Vagina (tissue), 2 donors: ENCODE measurements around the gene KIF5B.

Experiments used
- POLR2A ChIP-seq, 2 donors: fragments of 450-650 bp; IDR thresholded peaks; one replicate each; pipeline ENCODE4 v1.6.1; 2017; ENCODE audit warnings: antibody characterized with exemption in 2 of 2, mild to moderate bottlenecking in 2 of 2, moderate library complexity in 2 of 2
- TF ChIP-seq, protein P1 (sequence below), 3 experiments: fragments of 450-650 bp in 2 of 3; fragments of 200-600 bp in 1 of 3; sonication (generic) in 1 of 3; IDR thresholded peaks; one replicate each; pipeline ENCODE4 v1.5.1; 2017 to 2019; ENCODE audit warnings: antibody characterized with exemption in 3 of 3, mild to moderate bottlenecking in 2 of 3, moderate library complexity in 2 of 3

DNA sequence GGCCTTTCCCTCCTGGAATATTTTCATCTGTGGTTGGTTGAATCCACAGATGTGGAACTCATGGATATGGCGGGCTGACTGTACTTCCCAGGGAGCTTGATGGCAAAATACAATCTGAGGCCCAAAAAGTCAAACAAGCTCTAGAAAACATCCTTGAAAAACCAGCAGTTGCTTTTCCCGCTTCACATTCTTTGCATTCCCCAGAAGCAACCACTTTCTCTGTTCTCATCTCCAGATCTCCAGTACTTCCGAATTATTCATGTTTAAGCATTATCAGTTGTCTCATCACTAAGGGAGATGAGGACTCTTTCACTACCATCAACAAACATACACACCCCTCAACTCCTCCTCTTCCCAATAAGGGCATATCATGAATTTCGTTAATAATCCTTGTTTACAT lies 55.3 kb downstream of the KIF5B start:
- TF ChIP-seq, protein P1, sequence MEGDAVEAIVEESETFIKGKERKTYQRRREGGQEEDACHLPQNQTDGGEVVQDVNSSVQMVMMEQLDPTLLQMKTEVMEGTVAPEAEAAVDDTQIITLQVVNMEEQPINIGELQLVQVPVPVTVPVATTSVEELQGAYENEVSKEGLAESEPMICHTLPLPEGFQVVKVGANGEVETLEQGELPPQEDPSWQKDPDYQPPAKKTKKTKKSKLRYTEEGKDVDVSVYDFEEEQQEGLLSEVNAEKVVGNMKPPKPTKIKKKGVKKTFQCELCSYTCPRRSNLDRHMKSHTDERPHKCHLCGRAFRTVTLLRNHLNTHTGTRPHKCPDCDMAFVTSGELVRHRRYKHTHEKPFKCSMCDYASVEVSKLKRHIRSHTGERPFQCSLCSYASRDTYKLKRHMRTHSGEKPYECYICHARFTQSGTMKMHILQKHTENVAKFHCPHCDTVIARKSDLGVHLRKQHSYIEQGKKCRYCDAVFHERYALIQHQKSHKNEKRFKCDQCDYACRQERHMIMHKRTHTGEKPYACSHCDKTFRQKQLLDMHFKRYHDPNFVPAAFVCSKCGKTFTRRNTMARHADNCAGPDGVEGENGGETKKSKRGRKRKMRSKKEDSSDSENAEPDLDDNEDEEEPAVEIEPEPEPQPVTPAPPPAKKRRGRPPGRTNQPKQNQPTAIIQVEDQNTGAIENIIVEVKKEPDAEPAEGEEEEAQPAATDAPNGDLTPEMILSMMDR (IDR thresholded peaks at IDR 0.05): no peak
- no peak for TF ChIP-seq POLR2A (IDR thresholded peaks at IDR 0.05)
